HEK293T (cell line): Measurements from ENCODE around the gene TIFAB.

Experiments used
- BHLHE40 ChIP-seq: fragments of 450-650 bp; IDR thresholded peaks from 2 replicates; pipeline ENCODE4 v1.6.1; 2016; ENCODE audit warnings: mild to moderate bottlenecking, moderate library complexity, borderline replicate concordance
- ELF4 ChIP-seq: fragments of 450-650 bp; IDR thresholded peaks from 2 replicates; pipeline ENCODE4 v1.6.1; 2017; ENCODE audit warnings: antibody characterized with exemption
- FOXA1 ChIP-seq: fragments of 450-650 bp; IDR thresholded peaks from 2 replicates; pipeline ENCODE4 v1.6.1; 2016; ENCODE audit warnings: mild to moderate bottlenecking
- FOXM1 ChIP-seq: fragments of 450-650 bp; IDR thresholded peaks from 2 replicates; pipeline ENCODE4 v1.6.1; 2017; ENCODE audit warnings: mild to moderate bottlenecking, borderline replicate concordance
- L3MBTL2 ChIP-seq: fragments of 450-650 bp; conservative IDR thresholded peaks from 2 replicates; pipeline ENCODE4 v1.6.1; 2016; ENCODE audit warnings: mild to moderate bottlenecking
- NFRKB ChIP-seq: fragments of 450-650 bp; IDR thresholded peaks from 2 replicates; pipeline ENCODE4 v1.6.1; 2016; ENCODE audit warnings: mild to moderate bottlenecking, moderate library complexity
- SP1 ChIP-seq: fragments of 450-650 bp; IDR thresholded peaks from 2 replicates; pipeline ENCODE4 v1.6.1; 2017
- SUZ12 ChIP-seq: fragments of 450-650 bp; IDR thresholded peaks from 2 replicates; pipeline ENCODE4 v1.6.1; 2016; ENCODE audit warnings: mild to moderate bottlenecking
- ZNF384 ChIP-seq: fragments of 450-650 bp; IDR thresholded peaks from 2 replicates; pipeline ENCODE4 v1.6.1; 2016

- TF ChIP-seq FOXA1 (no peak), BHLHE40 (no peak), SP1 (no peak), SUZ12 (no peak), L3MBTL2 (no peak), ZNF384 (no peak), NFRKB (no peak), ELF4 (no peak), FOXM1 (no peak)
Observed at GRCh38 chr5:135422419-135422818, 29.7 kb downstream of the TIFAB start.
